Anterior cingulate cortex (tissue), 58 donors: ENCODE measurements around the gene ZNF865.
"Not testable (repeated sequence)": the region's sequence is repeated elsewhere in the genome, so short reads cannot be mapped to it uniquely, and the experiment has no call there.

ENCODE experiments used
- DNase-seq, 58 donors: peaks; one replicate each; lab custom pipeline; 2025; lab: John Stamatoyannopoulos, UW

ZNF865 gene

DNA sequence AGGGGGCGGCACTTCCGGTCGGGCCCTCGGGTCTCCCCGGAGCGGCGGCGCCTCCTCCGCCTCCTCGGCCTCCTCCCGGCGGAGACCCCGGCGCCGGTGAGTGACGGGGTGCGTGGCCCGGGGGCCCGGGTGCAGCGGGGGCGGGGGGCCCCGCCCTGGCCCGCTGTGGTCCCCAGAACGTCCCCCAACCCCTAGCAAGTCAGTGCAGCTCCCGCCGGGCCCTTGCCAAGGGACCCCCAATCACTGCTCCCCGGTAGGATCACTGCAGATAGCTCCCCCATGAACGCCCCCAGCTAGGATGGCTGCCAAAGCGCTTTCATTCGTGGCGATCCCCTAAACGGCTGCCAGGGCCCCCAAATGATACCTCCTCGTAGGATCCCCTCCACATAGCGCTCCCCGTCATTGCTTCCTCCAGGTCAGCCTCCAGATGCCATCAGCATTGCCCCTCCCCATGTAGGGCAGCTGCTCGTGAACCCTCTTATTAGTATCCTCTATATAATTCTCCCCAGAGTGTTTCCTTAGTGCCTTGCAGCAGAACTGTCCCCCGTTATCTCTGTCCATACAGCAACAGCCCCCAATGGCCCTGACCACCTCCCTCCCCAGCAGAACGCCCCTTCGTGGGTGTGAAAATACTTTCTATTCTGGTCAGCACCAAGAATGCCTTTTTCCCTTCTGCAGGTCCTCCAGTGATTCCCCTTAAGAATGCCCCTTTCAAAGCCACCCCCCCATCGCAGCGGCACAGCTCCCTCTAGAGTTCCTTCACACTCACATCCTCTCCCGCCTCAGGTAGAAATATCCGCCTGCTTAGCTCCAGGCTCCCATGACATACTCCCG is at the start of gene ZNF865:
ZNF865 (plus strand) TSS at position 11 of the 834 bp plus-strand sequence. CDS start 7,972 bp downstream, outside the sequence.
- peak in 52 of 58 donors; percentile 20 to 80 (median 45) for DNase-seq

DNA sequence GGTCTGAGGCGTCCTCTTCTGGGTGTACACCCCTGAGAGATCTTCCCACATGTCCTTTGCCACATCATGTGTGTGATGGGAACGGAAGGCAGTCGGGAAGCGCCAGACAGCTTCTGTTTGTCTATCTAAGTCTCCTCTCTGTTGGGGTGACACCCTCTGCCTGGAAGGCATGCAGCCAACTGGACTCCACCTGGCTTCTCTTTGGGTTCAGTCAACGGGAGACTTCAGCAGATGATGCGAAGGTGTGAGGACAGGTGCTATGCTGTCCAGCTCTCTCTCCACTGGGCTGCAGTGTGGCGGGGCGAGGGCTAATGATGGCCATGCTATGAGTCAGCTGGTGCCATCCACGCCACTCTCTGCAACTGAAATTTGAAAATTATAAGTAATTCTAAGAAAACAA is 45.8 kb upstream of the ZNF865 start:
- no peak for DNase-seq

- peak in 1 of 58 donors; percentile 9 for DNase-seq
Measured at GRCh38 chr19:55563261-55563690, 42.2 kb upstream of the ZNF865 start.

DNA sequence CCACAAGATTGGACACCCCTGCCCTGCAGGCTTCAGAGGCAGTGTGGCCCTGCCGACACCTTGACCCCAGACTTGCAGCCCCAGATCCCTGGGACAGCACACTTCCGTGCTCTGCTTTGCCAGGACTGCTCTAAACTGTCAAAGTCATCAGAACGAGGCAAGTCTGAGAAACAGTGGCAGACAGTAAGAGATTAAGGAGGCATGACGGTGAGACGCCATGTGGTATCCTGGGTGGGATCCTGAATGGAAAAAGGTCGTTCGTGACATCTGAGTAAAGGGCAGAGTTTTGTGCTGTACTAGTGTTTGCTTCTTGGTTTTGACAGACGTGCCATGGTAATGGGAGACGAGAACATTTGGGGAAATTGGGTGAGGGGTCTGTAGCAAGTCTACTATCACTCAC is 38.6 kb upstream of the ZNF865 start:
- no peak for DNase-seq

DNA sequence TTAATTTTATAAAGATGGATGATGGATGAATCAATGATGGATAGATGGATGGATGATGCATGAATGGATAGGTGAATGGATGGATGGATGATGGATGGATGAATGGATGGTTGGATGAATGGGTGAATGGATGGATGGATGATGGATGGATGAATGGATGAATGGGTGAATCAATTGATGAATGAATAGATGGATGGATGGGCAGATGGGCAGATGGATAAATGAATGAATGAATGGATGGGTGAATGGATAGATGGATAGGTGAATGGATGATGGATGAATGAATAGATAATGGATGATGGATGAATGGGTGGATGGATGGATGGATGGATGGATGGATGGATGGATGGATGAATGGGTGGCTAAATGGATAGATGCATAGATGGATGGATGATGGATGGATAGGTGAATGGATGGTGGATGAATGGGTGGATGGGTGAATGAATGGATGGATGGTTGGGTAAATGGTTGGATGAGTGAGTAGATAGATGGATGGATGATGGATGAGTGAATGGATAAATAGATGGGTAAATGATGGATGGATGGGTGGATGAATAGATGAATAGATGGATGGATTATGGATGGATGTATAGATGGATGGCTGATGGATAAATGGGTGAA is 37.6 kb upstream of the ZNF865 start:
- no peak for DNase-seq

- not testable (repeated sequence) for DNase-seq
Measured at GRCh38 chr19:55569477-55569876, 36.0 kb upstream of the ZNF865 start.

GRCh38 chr19:55573929-55574328 is 31.5 kb upstream of the ZNF865 start:
- not testable (repeated sequence) for DNase-seq

GRCh38 chr19:55576746-55577145 is 28.7 kb upstream of the ZNF865 start:
- DNase-seq: no peak

DNA sequence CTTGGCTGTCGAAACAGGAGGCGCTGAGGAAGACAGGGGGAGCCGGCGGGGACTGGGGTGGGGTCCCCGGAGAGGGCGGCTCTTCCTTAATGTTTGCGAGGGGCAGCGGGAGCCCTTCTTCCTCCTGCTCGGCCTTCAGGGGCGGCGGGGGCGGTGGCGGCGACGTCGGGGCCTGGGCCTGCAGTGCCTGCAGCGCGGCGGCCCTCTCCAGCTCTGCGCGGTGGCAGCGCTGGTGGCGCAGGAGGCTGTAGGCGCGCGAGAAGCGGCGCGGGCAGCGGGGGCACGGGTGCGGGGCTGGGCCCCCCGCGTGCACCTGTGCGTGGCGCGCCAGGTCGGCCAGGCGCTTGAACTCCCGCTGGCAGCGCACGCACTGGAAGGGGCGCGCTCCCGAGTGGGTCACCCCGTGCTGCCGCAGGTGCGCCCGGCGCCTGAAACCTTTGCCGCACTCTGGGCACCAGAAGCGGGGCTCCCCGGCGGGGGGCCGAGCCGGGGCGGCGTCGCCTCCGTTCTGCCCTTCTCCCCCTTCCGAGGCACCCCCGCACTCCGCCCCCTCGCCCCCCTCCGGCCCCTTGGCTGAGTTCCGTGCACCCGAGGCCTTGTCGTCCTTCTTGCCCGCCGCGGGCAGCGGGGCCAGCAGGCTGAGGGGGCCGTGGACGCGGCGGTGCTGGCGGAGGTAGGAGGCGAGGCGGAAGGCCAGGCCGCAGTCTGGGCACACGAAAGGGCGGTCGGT is 27.3 kb upstream of the ZNF865 start:
- no peak for DNase-seq

DNA sequence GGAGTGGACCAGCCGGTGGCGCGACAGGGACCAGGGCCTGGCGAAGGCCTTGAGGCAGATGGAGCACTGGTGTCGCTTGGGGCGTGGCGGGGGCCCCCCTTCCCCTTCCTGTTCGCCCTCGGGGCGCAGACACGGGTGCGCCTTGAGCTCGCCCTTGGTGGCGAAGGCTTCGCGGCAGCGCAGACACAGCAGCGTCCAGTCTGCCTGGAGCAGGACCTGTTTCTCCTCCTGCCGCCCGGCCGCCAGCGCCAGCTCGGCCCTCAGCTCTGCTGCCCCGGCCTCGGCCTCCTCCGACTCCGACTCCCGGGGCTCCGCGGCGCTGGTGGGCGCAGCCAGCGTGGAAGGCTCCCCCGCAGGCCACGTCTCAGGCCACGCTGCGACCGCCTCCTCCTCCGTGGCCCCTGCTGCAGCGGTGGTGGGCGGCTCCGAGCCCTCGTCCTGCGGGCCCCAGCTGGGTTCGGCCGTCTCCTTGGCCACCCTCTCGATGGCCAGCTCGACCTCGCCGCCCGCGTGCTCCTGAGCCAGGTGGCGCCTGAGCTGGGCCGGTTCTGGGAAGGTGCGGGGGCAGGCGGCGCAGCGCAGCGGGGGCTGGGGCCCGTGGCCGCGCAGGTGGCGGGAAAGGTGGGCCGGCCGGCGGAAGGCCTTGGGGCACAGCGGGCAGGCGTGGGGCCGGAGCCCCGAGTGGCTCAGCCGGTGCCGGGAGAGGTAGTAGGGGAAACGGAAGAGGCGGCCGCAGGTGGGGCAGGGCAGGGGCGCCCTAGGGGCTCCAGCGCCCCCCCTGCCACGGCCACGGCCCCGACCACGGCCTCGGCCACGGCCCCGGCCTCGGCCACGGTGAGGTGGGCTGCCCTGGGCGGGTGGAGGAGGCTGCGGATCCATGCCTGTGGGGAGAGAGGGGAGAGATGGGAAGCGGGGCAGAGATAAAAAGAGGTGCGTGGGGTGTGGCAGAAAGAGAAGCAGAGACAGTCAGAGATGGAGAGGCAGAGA is 26.4 kb upstream of the ZNF865 start:
- no peak for DNase-seq

DNA sequence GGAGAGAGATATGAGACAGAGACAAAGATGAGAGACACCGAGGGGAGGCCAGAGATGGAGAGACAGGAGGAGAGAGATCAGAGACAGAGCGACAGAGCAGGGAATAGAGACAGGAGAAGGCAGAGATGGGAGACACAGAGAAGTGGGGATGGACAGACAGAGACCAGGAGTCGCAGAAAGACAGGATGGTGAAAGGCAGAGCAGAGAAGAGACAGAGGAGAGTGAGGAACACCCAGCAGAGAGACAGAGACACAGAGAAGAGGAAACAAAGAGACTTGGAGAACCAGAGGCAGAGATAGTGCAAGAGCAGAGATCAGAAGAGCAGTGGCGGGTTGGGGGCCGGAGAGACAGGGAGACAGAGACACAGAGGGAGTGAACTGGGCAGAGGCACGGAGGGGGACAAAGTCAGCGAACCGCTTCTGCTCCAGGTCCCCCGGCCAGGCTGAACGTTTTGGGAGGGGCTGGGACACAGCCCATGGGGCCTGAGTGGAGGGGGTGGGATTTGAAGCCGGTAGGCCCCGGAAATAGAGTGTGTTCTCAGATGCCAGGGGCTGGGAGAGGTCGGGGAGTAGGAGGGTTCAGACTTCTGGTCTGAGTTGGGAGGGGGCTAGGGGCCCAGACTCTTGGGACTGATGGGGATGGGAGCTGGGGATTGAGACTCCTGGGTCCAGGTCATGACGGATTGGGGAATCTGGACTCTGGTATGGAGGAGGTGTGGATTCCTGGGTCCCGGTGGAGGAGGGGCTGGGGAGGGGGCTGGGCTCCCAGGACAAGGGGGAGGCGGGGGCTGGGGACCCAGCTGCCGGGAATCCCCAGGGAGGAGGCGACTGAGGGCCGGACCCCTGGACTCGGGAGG is 25.5 kb upstream of the ZNF865 start:
- peak in 9 of 58 donors; percentile 11 to 51 (median 38) for DNase-seq

DNA sequence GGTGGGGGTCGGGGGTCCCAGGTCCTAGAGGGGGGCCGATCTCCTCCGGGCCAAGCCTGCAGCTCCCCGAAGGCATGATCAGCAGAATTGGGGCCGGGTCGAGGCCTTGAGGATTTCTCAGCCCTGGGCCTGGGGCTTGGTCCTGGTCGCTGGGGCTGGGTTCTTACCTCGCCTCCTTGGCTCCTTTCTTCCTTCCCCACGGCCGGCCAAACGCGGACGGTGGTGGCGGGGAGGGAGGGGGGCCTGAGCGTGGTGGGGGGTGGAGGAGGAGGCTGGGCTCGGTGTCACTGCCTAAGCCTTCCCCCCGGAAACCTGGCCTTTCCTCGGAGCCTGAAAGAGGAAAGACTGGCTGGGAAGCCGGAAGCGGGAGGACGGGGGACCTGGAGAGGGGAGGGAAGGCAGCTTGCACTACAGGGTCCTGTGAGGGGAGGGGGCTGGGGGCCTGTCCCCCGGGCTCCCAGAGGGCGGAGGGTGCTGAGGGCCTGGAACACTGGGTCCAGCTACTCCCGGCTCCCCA is 24.8 kb upstream of the ZNF865 start, which contains the start of gene ZNF579:
ZNF579 (minus strand) TSS at position 221 of the 517 bp plus-strand sequence. CDS start 1,209 bp downstream, outside the sequence.
- peak; percentile 19 to 94 (median 84) for DNase-seq

DNA sequence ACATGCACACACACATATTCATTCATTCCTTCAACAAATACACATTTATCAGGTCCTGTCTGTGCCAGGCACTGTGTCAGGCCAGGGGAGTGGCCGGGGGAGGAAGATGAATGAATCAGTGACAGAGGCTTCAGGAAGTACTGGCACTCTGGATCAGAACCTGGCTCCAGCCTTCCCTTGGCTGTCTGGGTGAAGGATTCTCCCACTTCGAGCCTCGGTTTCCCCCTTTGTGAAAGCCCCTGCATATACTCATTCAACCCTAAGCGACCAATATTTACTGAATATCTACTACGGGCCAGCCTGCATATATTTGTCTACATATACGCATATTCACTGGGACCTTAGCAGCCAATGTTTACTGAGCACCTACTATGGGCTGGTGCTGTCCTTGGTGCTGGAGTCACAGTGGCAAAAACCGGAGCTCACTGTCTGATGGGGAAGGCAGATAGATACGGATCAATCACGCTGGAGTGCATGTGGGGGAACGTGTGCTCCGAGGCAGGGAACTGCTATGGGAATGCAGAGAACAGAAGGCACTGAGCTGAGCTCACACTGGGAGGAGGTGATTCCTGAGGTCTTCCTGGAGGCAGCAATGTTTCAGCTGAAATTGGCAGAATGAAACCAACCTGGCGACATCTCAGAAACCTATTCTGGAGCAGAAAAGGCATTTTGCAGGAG is 24.2 kb upstream of the ZNF865 start:
- DNase-seq: peak in 1 of 58 donors; percentile 40

DNA sequence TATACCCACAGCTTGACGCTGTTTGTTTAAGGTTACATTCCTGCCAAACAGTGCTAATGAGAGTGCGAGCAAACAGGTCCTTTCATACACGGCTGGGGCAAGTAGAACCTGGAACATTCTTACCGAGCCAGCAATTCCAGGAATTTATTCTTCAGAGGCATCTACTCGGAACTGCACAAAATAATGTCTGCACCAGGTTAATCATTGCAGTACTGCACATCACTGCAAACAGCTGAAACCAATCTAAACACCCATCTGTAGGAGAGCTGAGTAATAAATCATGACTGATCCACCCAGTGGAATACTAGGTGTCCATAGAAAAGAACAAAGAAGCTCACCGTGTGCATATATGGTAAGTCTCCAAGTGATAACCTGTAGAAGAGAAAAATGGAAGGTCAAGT is 23.6 kb upstream of the ZNF865 start:
- DNase-seq: no peak

DNA sequence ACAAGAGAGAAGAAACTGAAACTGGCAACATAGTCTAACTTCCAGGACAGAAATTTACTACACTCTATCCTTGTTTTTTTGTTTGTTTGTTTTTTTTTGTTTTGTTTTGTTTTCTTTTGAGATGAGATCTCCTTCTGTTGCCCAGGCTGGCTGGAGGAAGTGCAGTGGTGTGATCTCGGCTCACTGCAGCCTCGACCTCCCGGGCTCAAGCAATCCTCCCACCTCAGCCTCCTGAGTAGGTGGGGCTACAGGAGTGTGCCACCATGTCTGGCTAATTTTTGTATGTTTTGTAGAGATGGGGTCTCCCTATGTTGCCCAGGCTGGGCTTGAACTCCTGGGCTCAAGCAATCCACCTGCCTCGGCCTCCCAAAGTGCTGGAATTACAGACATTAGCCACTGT is 23.2 kb upstream of the ZNF865 start:
- not testable (repeated sequence) for DNase-seq

GRCh38 chr19:55583897-55584296 is 21.6 kb upstream of the ZNF865 start:
- not testable (repeated sequence) for DNase-seq

- DNase-seq: no peak
Measured at GRCh38 chr19:55584871-55585270, 20.6 kb upstream of the ZNF865 start.
